ENCODE results near the gene TRIM4. TPM values are rescaled to one million over a fixed set of nuclear protein-coding genes. Genes with fewer than 3 reads are reported as not detected.

Gene TRIM4
- total RNA-seq = 22.4 and 24.7 TPM in 2 replicates

GRCh38 chr7:99918959-99919813 lies at the start of gene TRIM4:
TSS of gene TRIM4 (minus strand) at chr7:99919530. CDS start at chr7:99919401, 129 bp downstream.

GRCh38 chr7:99928994-99929729 lies 9.8 kb upstream of the TRIM4 start, which contains the start of gene GJC3:
TSS of gene GJC3 (minus strand) at chr7:99929620. CDS start at chr7:99929620, 0 bp downstream.

GRCh38 chr7:99876933-99877332 lies 42.4 kb downstream of the TRIM4 start, which contains the start of gene OR2AE1:
TSS of gene OR2AE1 (minus strand) at chr7:99877033. CDS start at chr7:99877033, 0 bp downstream.

Other genes starting within 250 kb of the TRIM4 start
- gene CYP3A5, start 239.5 kb downstream of the TRIM4 start, total RNA-seq = not detected in 2 replicates
- gene CYP3A7, start 184.3 kb downstream of the TRIM4 start, total RNA-seq = not detected in 2 replicates
- gene CYP3A4, start 135.3 kb downstream of the TRIM4 start, total RNA-seq = not detected in 2 replicates
- not detected in 2 replicates for gene CYP3A43, start 91.5 kb downstream of the TRIM4 start, total RNA-seq
- 0.26 and 0.44 TPM in 2 replicates for gene OR2AE1, start 42.5 kb downstream of the TRIM4 start, total RNA-seq
- gene GJC3, start 10.1 kb upstream of the TRIM4 start, total RNA-seq = not detected in 2 replicates
- gene AZGP1, start 56.5 kb upstream of the TRIM4 start, total RNA-seq = 0.13 TPM in 1 of 2 replicates, not detected in the other
- gene ZKSCAN1, start 96.1 kb upstream of the TRIM4 start, total RNA-seq = 33.3 and 42.2 TPM in 2 replicates
- 8.8 and 10.7 TPM in 2 replicates for gene ZSCAN21, start 130.2 kb upstream of the TRIM4 start, total RNA-seq
- 17.7 and 22.3 TPM in 2 replicates for gene ZNF3, start 162.2 kb upstream of the TRIM4 start, total RNA-seq
- 120 TPM in 2 replicates for gene COPS6, start 169.4 kb upstream of the TRIM4 start, total RNA-seq
- gene MCM7, start 181.9 kb upstream of the TRIM4 start, total RNA-seq = 48.7 and 92.6 TPM in 2 replicates
- gene AP4M1, start 182.1 kb upstream of the TRIM4 start, total RNA-seq = 24.2 and 24.6 TPM in 2 replicates
- 22.3 and 25.1 TPM in 2 replicates for gene TAF6, start 199.8 kb upstream of the TRIM4 start, total RNA-seq
- 35.3 and 43.7 TPM in 2 replicates for gene CNPY4, start 200.1 kb upstream of the TRIM4 start, total RNA-seq
- 2.5 and 3.2 TPM in 2 replicates for gene MBLAC1, start 207.4 kb upstream of the TRIM4 start, total RNA-seq
- 167 and 169 TPM in 2 replicates for gene LAMTOR4, start 229.4 kb upstream of the TRIM4 start, total RNA-seq
- 7.6 and 10.8 TPM in 2 replicates for gene TRAPPC14, start 239.2 kb upstream of the TRIM4 start, total RNA-seq
- gene GAL3ST4, start 249.1 kb upstream of the TRIM4 start, total RNA-seq = 1.3 and 2.1 TPM in 2 replicates

Measured in aortic smooth muscle cell (primary cell).